Ishikawa (cell line): Measurements from ENCODE around the gene CEP350.

Experiments used
- CEBPB ChIP-seq: IDR thresholded peaks from 2 replicates; pipeline ENCODE4 v1.6.1; 2012
- CREB1 ChIP-seq: IDR thresholded peaks from 2 replicates; pipeline ENCODE4 v1.6.1; 2012; ENCODE audit warnings: low read depth
- EGR1 ChIP-seq: IDR thresholded peaks from 2 replicates; pipeline ENCODE4 v1.6.1; 2012
- EP300 ChIP-seq: IDR thresholded peaks from 2 replicates; pipeline ENCODE4 v1.6.1; 2012; ENCODE audit warnings: borderline replicate concordance
- FOXM1 ChIP-seq: IDR thresholded peaks from 2 replicates; pipeline ENCODE4 v1.6.1; 2012; ENCODE audit warnings: low read depth, borderline replicate concordance
- MAX ChIP-seq: IDR thresholded peaks from 2 replicates; pipeline ENCODE4 v1.6.1; 2012
- NFIC ChIP-seq: IDR thresholded peaks from 2 replicates; pipeline ENCODE4 v1.6.1; 2012
- RAD21 ChIP-seq: IDR thresholded peaks from 2 replicates; pipeline ENCODE4 v1.6.1; 2012; ENCODE audit warnings: low read depth
- REST ChIP-seq: IDR thresholded peaks from 2 replicates; pipeline ENCODE4 v1.6.1; 2012; ENCODE audit warnings: low read depth, mild to moderate bottlenecking
- TAF1 ChIP-seq: IDR thresholded peaks from 2 replicates; pipeline ENCODE4 v1.6.1; 2012; ENCODE audit warnings: low read depth, mild to moderate bottlenecking
- TCF12 ChIP-seq: IDR thresholded peaks from 2 replicates; pipeline ENCODE4 v1.6.1; 2012; ENCODE audit warnings: low read depth
- TEAD4 ChIP-seq: IDR thresholded peaks from 2 replicates; pipeline ENCODE4 v1.6.1; 2012
- YY1 ChIP-seq: IDR thresholded peaks from 2 replicates; pipeline ENCODE4 v1.6.1; 2012; ENCODE audit warnings: low read depth
- ZBTB7A ChIP-seq: IDR thresholded peaks from 2 replicates; pipeline ENCODE4 v1.6.1; 2012; ENCODE audit warnings: low read depth
- TF ChIP-seq, protein P1 (sequence below): IDR thresholded peaks from 2 replicates; pipeline ENCODE4 v1.6.1; 2012

Gene CEP350

DNA sequence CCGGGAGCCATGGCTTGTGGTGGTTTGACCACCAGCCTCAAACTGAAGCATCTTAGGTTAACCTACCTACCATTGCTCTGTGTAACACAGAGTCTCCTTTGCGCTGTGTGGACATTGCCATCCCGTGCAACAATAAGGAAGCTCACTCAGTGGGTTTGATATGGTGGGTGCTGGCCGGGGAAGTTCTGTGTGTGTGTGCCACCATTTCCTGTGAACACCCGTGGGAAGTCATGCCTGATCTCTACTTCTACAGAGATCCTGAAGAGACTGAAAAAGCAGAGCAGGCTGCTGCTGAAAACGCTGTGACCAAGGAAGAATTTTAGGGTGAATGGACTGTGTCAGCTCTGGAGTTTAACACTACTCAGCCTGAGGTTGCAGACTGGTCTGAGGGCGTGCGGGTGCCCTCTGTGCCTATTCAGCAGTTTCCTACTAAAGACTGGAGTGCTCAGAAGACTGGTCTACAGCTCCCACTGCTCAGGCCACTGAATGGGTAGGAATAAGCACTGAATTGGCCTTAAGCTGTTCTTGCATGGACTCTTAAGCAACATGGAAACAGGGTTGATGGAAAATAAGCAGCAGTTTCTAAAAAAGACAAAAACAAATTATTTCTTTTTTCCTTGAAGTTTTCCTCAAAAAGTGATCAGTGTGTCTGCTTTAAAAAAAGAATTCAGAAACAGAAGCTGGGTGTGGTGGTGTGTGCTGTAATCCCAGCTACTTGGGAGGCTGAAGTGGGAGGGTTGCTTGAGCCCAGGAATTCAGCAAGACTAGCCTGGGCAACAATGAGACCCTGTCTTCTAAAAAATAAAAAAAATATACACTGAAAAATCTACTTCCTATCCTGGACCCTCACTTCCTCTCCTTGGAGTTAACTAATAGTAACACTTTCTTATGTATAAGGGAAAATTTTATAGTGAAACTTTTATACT lies 14.6 kb downstream of the CEP350 start:
- no peak for TF ChIP-seq TAF1
- TF ChIP-seq YY1: no peak
- TF ChIP-seq CEBPB: no peak
- TF ChIP-seq REST: no peak
- no peak for TF ChIP-seq CREB1

DNA sequence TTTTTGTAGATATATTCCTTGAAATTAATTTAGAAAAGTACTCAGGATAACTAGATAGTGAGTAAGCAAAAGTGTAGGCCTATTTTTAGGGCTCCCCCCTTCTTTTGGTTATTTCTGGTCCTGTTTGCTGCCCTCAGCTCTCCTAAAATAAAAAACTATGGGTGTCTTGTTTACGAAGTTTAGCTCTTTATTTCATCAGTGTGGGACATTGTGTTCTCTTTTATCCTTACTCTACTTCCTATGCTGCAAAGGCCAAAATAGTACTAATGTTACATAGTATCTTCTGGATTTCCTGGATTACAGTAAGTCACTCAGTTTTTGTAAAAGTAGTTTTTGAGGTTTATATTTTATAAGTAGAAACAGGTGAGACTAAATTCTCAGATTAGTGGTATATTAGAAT lies 15.4 kb downstream of the CEP350 start:
- TF ChIP-seq CEBPB (no peak), EGR1 (no peak), MAX (no peak), RAD21 (no peak), REST (no peak), NFIC (no peak), ZBTB7A (no peak), FOXM1 (no peak)

GRCh38 chr1:179971563-179972496 lies 17.2 kb downstream of the CEP350 start:
- TF ChIP-seq REST: no peak
- TF ChIP-seq TCF12: no peak
- TF ChIP-seq, protein P1, sequence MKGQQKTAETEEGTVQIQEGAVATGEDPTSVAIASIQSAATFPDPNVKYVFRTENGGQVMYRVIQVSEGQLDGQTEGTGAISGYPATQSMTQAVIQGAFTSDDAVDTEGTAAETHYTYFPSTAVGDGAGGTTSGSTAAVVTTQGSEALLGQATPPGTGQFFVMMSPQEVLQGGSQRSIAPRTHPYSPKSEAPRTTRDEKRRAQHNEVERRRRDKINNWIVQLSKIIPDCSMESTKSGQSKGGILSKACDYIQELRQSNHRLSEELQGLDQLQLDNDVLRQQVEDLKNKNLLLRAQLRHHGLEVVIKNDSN: no peak
- no peak for TF ChIP-seq TAF1
- TF ChIP-seq CEBPB: no peak
- no peak for TF ChIP-seq RAD21
- TF ChIP-seq YY1: no peak
- TF ChIP-seq CREB1: no peak
- no peak for TF ChIP-seq ZBTB7A
- no peak for TF ChIP-seq MAX
- no peak for TF ChIP-seq NFIC
- TF ChIP-seq TEAD4: no peak
- TF ChIP-seq EP300: no peak
- no peak for TF ChIP-seq EGR1
- no peak for TF ChIP-seq FOXM1

GRCh38 chr1:179973198-179974110 lies 18.8 kb downstream of the CEP350 start:
- TF ChIP-seq MAX: no peak
- no peak for TF ChIP-seq EGR1
- TF ChIP-seq NFIC: no peak
- TF ChIP-seq REST: no peak
- TF ChIP-seq CREB1: no peak
- TF ChIP-seq CEBPB: no peak
- no peak for TF ChIP-seq TCF12
- TF ChIP-seq TEAD4: no peak
- TF ChIP-seq, protein P1: no peak
- no peak for TF ChIP-seq EP300
- no peak for TF ChIP-seq TAF1
- no peak for TF ChIP-seq ZBTB7A
- no peak for TF ChIP-seq RAD21
- TF ChIP-seq YY1: no peak
- TF ChIP-seq FOXM1: no peak
